DMS53 treated with DMSO at 0.1 percent for 48 hours (cell line): ENCODE data around the gene RC3H2.
"Not testable (repeated sequence)": the region's sequence is repeated elsewhere in the genome, so short reads cannot be mapped to it uniquely, and the experiment has no call there.

Source experiments
- DNase-seq: peaks from one replicate; lab custom pipeline; 2025; ENCODE audit not compliant: unreplicated experiment; lab: John Stamatoyannopoulos, UW

The RC3H2 gene

DNA sequence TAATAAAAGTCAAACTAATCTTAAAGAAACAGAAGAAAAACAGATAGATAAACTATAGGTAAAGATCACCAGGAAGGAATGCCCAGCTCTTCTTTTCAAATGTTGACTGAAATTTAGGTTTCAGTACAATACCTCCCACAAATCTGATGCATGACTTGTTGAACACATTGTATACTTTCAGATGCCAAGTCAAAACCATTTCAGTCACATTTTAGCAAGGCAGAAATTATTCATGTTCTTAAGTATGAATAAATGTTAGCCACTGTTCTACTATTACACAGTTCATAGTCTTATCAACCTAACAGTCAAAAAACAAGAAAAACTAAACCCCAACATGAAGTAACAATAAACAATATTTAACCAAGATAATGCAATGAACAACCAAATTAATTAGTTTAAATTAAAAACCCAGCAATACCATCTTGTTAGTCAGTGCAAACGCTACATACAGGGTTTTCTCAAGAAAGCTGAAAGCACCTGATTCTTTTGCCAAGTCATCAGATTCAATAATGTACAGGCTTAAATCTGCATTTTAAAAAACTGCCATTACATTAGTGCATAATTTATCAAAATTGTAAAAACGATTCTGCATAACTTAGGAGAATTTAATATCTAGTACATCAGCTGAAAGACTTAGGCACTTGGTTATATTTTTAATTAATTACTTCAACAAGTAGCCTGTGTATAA, 56.8 kb downstream of the RC3H2 start:
- DNase-seq = no peak

DNA sequence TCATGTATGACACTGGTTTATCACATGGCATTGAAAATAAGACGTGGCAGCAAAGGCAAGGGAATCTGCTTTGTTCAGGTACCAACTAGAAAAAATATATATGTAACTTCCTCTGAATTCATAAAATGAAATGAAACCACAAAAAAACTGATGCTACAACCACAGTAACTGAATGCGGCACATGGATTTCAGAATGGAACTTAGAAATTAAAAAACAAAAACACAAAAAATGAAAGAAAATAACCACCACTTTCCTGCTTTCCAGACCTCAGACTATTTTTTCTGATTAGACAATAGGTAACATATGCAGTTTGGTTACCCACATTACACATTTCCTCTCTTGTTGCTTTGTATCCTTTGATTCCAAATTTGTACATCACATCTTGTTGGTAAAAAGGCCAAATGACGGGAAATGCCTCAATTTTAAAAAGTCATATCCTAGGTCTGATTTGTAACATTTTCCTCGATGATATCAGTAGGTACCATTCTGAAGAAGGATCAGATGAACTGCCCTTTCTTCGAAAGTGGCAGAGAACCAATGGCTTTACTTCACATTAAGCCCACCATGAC, 58.7 kb downstream of the RC3H2 start:
- DNase-seq = no peak

DNA sequence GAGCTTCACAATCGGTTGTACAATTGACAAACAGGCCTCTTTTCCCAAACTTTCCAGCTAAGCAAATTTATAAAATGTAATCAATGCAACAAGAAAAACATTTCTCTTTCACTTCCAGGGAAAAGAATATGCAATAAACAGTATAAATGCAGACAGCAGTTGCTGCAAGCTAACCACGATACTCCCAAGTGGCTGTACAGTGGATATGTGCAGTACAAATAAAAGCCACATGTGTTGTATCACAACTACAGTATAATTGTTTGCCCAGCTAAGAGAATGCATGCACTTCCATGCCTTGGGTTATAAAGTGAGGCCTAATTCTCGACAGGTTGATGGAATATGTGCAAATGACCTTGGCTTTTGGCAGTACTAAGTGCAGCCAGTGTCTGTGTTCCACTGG, 60.0 kb downstream of the RC3H2 start:
- DNase-seq = no peak

DNA sequence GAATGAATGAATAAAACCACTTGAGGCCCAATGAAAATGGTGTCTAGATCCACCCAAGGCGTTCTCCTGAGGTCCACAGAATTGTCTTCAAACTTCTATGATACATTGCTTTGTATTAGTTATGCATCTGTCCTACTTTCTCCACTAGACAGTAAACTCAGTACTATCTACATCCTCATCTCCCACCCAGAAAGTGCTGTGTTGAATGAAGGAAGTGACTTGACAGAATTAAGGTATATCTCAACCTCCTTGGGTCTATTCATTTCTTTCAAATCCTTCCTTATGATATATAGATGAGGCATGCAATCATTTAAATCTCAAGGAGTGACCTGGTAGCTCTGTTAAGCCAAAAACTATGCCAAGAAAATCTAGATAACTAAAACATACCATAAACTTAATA, 61.0 kb downstream of the RC3H2 start:
- DNase-seq = no peak

DNA sequence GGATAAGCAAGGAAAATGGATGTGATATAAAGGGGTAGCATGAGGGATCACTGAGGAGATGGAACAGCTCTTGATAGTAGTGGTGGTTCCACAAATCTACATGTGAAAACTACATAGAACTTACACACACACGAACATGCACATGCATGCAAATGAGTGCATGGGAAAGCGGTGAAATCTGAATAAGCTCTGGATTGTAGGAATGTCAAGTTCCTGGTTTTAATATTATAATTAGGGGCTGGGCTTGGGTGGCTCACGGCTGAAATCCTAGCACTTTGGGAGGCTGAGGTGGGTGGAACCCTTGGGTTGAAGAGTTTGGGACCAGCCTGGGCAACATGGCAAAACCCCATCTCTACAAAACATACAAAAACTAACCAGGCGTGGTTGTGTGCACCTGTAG, 63.7 kb downstream of the RC3H2 start:
- no peak for DNase-seq

DNA sequence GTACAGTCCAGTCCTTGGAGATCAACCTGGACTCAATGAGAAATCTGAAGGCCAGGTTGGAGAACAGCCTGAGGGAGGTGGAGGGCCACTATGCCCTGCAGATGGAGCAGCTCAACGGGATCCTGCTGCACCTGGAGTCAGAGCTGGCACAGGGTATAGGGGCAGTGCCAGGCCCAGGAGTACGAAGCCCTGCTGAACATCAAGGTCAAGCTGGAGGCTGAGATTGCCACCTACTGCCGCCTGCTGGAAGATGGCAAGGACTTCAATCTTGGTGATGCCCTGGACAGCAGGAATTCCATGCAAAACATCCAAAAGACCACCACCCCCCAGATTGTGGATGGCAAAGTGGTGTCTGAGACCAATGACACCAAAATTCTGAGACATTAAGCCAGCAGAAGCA, 66.7 kb downstream of the RC3H2 start:
- not testable (repeated sequence) for DNase-seq

DNA sequence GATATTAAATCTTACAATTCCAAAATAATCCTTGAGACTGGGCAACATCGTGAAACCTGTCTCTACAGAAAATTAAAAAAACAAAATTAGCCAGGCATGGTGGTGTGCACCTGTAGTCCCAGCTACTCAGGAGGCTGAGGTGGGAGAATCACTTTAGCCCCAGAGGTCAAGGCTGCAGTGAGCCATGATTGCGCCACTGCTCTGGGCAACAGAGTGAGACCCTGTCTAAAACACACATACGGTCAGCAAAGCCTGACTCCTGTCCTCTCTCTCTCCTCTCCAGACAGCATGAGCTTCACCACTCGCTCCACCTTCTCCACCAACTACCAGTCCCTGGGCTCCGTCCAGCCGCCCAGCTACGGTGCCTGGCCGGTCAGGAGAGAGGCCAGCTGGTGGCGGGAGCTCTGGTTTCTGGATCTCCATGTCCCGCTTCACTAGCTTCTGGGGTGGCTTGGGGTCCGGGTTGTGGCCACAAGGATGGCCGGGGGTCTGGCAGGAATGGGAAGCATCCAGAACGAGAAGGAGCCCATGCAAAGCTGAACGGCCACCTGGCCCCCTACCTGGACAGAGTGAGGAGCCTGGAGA, 67.8 kb downstream of the RC3H2 start:
- no peak for DNase-seq

DNA sequence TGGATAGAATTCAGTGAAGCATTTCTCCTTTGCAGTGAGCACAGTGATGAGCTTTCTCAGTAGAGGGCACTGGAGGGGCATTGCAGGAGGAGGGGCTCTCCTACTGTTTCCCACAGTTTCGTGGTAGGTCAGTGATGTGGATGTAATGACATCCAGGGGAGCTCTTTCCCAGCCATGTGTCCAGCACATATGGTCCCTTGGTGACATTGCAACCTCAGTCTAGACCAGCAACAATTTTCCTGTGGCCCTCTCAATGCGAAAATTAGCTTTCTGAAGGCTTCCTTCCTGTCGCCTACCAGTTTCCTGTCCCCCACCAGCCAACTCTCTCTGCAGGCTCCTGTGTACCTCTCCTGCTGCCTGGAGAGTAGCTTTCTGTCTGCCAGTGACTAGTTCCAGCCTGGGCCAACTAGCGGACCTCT, 69.8 kb downstream of the RC3H2 start:
- DNase-seq = no peak

DNA sequence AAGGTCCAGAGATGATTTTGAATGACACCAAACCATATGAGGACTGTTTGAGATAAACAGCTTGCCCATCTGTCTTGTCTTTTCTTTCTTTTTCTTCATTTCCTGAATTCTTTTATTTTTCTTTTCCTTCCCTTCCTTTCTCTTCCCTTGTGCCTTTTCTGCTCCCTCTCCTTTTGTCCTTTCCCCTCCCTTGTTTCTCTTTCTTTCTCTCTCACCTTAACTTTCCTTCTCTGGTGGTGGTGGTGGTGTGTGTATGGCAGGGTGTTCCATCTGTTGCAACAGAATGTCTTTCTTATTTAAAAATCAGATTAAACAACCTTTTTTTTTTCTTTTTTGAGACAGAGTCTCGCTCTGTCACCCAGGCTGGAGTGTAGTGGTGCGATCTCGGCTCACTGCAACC, 73.0 kb downstream of the RC3H2 start:
- DNase-seq = no peak

DNA sequence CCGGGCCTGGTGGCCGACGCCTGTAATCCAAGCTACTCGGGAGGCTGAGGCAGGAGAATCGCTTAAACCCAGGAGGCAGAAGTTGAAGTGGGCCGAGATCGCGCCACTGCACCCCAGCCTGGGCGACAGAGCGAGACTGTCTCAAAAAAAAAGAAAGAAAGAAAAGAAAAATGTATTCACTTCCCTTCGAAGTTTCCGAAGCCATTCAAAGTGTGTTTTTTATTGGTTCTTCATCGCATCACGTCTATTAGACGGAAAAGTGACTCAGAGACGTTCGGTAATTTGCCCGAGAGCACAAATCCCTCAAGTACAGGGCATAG, 76.2 kb downstream of the RC3H2 start:
- DNase-seq = not testable (repeated sequence)

DNA sequence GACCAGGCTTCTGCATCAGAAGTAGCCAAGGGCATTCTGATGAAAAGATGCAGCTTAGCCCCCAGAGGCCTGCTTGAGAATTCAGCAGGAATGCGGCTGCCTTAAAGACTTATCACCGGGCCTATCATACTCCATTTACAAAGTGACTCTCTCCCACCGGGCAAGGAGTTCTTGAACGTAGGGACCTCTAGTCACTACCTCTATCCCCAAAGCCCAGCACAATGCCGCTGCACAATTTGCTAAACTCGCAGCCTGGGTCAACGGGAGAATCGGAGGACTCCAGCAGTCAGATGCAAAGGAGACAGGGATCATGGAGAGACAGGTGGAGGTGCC, 77.4 kb downstream of the RC3H2 start:
- DNase-seq = no peak

DNA sequence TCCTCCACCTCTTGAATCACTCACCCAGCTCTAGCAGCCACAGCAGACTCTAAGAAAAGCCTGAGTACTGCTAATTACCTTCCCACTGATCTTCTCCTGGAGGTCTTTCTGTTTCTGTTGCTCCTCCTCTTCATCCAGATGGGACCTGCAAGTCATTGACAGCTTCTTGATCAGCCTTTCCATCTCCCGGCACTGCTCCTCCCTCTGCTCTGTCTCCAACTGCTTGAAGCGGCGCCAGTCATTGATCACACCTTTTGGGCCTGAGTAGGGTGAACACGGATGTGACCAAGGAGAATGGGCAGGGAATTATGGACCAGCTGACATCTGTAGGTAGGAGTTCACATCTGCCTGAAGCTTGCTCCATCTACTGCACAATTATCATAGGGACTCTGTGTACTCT, 82.2 kb downstream of the RC3H2 start:
- DNase-seq = no peak

DNA sequence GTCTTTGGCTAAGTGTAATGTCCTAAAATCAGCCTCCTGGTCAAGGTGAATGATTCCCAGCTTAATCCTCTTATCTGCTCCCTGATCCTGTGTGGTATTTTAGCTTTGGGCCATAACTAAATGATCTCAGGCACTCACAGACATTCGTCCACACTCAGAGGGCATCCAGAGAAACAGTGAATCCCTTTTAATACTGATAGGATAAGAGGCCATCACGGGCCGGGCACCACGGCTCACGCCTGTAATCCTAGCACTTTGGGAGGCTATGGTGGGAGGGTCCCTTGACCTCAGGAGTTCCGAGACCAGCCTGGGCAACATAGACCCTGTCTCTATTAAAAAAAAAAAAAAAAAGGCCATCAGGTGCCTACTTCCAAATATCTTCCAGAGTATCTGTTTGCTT, 83.1 kb downstream of the RC3H2 start:
- no peak for DNase-seq

DNA sequence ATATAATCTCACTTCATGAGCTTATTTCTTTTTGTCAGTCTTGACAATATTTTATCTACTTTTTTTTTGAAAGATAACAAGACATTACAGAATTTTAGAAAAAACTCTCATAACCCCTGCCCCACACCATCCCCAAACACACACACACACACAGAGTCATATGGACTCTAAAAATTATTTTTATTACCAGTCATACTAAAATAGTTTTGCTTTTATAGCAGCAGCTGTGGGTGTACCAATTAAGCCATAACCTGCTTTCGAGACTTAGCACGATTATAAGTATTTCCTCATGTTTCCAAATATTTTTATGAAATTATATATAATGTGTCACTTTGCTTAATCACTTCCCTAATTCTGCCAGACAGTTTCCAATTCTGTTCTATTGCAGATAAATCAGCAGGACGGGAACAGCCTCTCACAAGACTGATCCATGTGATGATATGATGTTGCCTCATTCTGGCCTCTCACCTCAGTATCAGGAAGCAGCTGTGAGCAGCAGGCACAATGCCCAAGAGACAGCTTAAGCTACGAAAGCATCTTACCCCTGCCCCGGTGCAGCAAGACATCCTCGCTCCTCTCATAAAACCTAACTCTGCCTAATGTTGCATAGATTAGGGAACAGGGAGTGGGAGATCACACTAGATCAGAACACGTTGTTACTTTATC, 83.7 kb downstream of the RC3H2 start:
- DNase-seq = no peak

DNA sequence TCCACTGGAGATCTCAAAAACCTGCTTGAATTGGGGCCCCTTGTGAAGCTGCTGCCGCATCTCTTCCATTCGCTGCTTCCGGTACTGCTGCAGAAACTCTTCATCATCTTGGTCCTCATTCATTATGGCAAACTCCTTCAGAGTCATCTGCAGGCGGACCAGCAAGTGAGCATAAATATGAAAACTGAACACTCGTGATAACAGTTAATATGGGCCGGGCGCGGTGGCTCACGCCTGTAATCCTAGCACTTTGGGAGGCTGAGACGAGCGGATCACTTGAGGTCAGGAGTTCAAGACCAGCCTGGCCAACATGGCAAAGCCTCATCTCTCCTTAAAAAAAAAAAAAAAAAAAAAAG, 84.7 kb downstream of the RC3H2 start:
- no peak for DNase-seq

DNA sequence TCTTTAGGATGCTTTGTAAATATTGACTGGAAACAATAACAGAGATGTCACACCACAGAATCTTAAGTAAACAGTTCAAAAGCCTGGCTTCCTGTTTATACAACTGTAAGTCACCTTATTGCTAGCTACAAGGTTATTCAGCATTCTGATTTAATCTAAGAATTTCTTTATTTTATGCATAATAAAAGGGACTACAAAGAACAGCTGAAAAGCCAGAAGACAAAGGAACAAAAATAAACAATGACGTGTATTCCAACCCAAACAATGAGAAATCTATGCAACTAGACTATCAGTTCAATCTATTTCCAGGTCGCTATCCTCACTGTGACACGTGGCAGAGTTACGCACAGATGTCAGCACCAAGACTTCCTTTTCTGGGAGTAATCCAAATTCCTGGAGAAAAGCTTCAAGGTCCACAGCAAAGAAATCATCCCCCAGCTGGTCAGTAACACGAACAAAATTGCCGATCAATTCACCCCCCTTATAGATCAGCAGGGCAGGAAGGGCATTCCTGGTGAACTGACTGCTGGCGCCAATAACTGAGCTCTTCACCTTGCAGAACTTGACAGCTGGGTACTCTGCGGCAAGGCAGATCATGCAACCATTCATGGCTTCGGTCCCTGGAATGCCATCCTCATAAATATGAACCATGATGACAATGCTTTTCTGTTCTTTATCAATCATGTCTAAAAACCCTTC, 85.2 kb downstream of the RC3H2 start:
- peak; percentile 50 for DNase-seq

DNA sequence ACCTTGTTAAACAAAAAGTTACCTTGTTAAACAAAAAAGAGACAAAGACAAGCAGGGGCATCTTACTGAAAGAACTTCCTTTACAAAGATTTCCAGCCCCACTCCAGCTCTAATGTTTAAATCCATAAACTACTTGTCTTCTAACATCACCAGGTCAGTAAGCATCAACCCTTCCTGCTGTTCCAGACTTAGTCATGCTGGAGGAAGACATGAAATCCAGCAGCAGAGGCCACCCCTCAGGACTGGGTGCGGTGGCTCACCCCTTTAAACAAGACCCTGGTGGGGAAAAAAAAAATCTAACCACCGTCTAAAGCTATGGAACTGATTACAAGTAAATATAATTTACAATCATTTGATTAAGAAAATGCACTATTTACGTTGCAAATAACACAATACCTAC, 85.8 kb downstream of the RC3H2 start:
- DNase-seq = peak; percentile 12

DNA sequence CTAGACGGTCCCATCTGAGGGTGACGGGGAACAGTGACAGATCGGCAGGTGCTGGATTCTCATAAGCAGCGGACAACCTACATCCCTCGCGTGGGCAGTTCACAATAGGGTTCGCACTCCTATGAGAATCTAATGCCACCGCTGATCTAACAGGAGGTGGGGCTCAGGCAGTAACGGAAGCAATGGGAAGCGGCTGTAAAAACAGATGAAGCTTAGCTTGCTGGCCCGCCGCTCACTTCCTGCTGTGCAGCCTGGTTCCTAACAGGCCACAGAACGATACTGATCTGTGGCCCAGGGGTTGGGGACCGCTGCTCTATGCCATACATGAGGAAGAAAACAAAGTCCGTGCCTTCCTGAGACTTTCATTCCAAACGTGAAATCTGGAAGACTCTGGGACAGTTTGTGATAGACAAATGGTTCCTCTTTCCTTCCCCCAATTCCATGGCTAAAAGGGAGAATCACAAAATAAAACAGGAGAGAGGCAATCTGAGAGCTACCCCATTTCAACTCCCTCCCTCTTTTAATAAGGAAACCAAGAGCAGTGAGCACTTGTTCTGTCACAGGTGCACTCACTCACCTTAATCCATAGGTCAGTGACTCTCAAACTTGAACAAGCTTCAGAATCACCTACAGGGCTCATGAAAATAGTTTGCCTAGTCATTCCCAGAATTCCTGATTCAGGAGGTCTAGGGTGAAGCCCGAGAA, 88.8 kb downstream of the RC3H2 start:
- no peak for DNase-seq

DNA sequence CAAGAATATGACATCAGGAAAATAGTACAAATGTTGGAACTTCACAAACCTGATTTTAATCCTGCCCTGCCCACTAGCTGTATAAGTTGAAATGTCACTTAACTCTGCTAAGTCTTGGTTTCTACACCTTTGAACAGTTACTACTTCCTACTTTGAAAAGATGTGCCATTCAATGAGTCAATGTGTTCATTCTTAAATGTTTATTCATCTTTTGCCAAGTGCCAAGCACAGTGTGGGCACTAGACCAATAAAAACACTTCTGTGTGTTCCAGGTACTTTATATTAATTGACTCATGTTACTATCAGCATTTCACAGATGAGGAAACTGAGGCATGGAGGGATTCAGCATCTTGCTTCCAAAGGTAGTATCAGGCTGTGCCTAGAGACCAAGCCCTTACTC, 89.6 kb downstream of the RC3H2 start:
- DNase-seq = no peak

DNA sequence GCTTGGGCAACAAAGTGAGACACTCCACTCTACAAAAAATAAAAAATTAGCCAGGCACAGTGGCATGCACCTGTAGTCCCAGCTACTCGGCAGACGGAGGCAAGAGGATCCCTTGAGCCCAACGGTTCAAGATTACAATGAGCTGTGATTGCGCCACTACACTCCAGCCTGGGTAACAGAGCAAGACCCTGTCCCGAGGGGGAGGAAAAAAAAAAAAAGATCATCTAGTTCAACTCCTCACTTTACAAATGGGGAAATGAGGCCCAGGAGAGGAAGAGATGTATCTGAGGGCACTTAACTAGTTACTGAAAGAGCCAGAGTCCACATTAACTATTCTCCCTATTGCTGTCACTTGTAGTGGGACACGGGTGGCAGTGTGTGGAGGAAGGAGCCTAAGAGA, 90.6 kb downstream of the RC3H2 start:
- no peak for DNase-seq

DNA sequence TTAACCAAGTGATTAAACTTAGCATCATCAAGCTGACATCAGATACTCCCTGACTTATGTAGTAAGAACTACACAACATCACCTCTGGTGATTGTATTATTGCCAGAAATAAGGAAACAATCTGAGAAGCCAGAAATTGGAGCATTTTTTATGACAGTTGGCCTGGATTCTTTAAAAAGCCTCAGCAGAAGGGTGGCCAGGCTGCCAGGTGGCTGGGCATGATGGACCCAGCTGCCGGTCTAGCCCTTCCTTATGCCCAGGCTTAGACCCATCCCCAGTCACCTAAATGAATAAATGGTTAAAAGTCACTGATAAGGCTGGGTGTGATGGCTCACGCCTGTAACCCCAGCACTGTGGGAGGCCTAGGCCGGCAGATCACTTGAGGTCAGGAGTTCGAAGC, 92.4 kb downstream of the RC3H2 start:
- DNase-seq = no peak
